Measurements from ENCODE around the gene CUBN. TPM values are rescaled to one million over a fixed set of nuclear protein-coding genes. Genes with fewer than 3 reads are reported as not detected.

CUBN gene
- total RNA-seq, 1 donor from 2014 or later = 0.40 TPM

- no peak for DNase-seq (ENCODE audit: low read depth)
Observed at GRCh38 chr10:16992611-16993119, 136.9 kb downstream of the CUBN start.

DNA sequence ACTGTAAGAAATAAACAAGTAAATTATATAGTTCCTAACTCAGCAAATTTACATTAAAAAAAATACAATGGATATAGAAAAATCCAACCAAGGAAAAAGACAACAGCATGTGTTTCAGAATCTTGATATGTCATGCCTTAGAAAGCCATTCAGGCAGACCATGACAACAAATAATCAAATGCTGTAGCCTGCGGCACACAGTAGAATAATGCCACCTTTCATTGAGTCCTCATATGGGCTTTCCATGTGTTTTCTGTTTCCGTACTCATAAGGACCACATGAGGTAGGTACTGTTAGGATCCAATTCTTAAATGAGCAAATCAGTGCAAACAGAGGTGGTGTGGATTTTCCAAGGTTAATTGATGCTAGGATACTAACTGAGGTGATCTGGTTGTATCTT lies 138.6 kb downstream of the CUBN start:
- DNase-seq (ENCODE audit: low read depth) = no peak

GRCh38 chr10:16989826-16990293 lies 139.8 kb downstream of the CUBN start:
- DNase-seq (ENCODE audit: low read depth) = peak; percentile 66

GRCh38 chr10:16988900-16989299 lies 140.7 kb downstream of the CUBN start:
- DNase-seq (ENCODE audit: low read depth) = no peak

DNA sequence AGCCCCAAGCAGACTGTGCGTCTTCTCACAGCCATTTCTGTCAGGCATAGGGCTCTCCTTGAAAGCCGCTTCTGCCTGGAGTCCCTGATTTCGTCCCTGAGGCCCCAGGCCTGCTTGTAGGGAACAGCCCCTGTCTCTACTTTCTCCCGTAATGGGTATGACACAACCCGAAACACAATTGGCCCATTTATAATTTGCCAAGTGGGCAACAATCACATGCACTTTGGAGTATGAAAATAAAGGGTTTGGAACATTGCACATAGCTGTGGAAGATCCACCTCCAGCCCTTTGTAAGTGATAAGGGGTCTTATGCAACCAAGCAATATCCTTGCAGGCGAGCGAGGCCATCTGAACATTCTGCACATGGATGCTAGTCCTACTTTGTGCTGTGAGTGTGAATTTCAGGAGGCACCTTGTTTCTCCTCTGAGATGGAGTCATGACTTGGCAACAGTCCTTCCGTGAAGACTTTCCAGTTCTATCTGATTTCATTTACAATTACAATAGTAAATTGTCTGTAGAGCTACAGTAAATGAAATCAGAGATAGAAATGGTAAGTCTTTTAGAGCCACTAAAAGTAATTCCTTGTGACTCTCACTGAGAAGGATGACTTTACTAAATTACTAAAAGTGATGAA lies 141.5 kb downstream of the CUBN start:
- DNase-seq (ENCODE audit: low read depth) = no peak

- peak; percentile 72 for DNase-seq (ENCODE audit: low read depth)
Observed at GRCh38 chr10:16987206-16987621, 142.4 kb downstream of the CUBN start.

DNA sequence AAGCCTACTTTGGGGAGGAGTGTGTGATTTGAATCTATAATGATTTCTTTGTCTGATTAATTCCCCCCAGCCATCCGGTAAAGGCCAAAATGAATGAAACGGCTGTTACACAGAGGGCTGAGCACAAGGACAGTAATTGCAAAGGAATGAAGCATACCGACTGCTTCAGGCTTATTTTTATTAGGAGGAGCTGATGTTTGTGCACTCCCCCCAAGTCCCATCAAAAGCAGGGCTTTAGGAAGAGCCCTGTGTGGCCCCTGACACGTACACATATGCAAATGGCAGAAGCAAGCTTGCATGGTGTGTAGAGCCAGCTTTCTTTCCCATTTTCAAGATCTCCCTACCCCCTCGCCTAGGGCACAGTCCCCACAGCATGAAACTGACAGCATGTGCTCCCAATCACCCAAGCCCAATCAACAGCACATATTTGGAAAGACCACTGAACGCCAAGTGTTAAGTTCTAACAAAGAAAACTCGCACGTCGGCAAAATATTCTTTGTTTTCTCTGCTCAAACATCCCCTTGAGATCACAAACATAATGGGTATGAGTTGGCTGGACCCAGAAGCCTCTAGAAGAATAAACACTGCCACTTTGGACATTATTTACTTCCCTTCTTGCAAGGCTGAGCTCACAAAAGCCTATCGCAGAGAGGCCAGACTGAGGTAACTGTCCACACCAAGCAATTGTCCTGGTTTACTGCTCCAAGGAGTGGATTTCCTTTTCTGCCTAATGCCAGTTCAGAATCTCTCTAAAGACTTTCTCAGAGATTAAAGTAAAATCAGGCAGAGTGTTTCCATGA lies 143.0 kb downstream of the CUBN start:
- DNase-seq (ENCODE audit: low read depth) = peak; percentile 60

DNA sequence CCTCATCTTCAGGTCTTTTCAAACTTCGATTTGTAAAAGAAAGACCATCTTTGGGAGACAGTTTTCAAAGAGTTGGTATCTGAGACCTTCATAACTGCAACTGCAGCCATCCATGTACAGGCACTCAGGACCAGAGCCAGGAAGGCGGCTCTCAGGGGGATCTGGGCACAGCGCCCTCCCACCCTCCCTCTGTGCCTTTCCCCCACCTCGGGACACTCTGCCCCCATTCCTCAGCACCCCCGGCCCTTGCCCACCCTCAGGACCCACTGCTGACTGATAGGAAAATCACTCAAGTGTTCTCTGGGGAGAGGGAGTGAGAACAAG lies 143.6 kb downstream of the CUBN start:
- DNase-seq (ENCODE audit: low read depth) = no peak

- no peak for DNase-seq (ENCODE audit: low read depth)
Observed at GRCh38 chr10:16984242-16984641, 145.4 kb downstream of the CUBN start.

DNA sequence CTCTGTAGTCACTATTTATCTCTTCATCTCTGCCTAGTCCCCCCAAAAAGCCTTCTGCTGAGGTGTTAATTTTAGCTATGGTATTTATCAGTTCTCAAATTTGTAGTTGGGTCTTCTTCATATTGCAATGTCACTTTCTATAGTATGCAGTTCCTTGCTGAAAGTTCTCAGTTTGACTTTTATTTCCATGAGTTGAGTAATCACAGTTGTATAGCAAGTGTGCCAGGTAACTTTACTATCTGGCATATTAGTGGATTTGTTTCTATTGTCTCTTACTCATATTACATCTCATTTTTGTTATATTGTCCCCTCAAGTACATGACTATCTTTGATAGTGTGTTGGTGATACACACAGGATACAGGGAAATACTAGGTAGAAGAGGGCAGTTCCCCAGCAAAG lies 152.8 kb downstream of the CUBN start:
- DNase-seq (ENCODE audit: low read depth) = no peak

- no peak for DNase-seq (ENCODE audit: low read depth)
Observed at GRCh38 chr10:16975188-16975587, 154.4 kb downstream of the CUBN start.

GRCh38 chr10:16968416-16969041 lies 161.1 kb downstream of the CUBN start:
- peak; percentile 76 for DNase-seq (ENCODE audit: low read depth)

DNA sequence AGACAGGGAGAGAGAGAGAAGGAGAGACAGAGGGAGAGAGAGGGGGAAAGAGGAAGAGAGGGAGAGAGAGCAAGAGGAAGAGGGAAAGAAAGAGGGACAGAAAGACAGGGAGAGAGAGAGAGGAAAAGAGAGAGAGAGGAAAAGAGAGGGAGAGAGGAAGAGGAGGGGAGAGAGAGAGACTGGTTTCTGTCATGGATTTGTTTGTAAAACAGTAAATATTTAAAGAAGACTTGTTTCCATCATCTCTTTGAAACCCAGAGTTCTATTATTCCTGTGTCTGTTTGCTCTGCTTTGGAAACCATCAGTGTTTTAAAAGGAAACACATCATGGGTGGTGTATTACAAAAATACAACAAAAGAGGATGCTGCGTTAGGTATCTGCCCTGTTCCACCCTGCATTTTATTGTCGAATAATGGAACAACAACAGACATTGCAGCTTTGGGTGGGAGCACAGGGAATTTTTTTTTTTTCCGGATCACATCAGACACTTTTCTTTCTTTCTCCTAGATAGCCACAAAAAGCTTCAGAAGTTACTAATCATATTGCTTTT lies 161.7 kb downstream of the CUBN start:
- no peak for DNase-seq (ENCODE audit: low read depth)

GRCh38 chr10:16966991-16967865 lies 162.4 kb downstream of the CUBN start:
- peak; percentile 71 for DNase-seq (ENCODE audit: low read depth)

DNA sequence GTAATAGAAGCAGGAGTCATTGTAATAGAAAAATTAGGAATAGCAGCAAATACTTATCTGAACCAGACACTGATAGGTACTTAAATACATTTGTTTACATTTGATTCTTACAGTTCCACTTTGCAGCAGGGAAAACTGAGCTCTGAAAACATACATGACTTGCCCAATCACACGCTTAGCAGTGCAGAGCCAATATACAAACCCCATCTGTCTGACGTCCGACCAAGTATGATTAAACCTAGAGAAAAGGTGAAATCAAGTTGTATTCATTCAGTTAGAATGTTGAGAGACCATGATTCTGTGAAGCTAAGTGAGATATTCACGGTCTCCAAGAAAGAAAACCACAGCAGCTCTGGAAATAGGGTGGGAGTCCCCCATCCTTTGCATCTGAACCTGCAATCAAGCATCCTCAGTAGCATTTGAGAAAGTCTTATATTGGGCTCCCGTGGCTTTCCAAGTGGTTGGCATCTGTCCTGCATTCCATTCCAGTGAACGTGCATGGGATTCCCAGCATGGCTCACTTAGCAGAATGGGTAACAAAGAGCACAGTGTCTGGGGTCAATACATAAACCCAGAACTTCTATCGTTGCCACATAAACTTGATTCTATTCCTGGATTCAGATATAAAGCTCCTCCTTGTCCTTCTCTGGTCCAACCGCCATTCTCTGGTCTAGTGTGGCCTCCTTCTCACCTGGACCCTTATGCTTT lies 163.7 kb downstream of the CUBN start:
- peak; percentile 98 for DNase-seq (ENCODE audit: low read depth)

- DNase-seq (ENCODE audit: low read depth) = no peak
Observed at GRCh38 chr10:16965344-16965616, 164.3 kb downstream of the CUBN start.

GRCh38 chr10:16964576-16965343 lies 164.9 kb downstream of the CUBN start:
- peak; percentile 73 for DNase-seq (ENCODE audit: low read depth)

- peak; percentile 71 for DNase-seq (ENCODE audit: low read depth)
Observed at GRCh38 chr10:16960551-16960950, 169.1 kb downstream of the CUBN start.

GRCh38 chr10:16957038-16957437 lies 172.6 kb downstream of the CUBN start:
- no peak for DNase-seq (ENCODE audit: low read depth)
